ENCODE measurements around the gene DEK.
"Not testable (repeated sequence)": the region's sequence is repeated elsewhere in the genome, so short reads cannot be mapped to it uniquely, and the experiment has no call there.

The DEK gene

GRCh38 chr6:18192026-18192425 is 72.3 kb downstream of the DEK start:
- no peak for DNase-seq

- no peak for DNase-seq
Observed at GRCh38 chr6:18189196-18189595, 75.1 kb downstream of the DEK start.

- no peak for DNase-seq
Observed at GRCh38 chr6:18187701-18188100, 76.6 kb downstream of the DEK start.

- DNase-seq, result no peak
Observed at GRCh38 chr6:18186540-18187250, 77.6 kb downstream of the DEK start.

- no peak for DNase-seq
Observed at GRCh38 chr6:18186033-18186432, 78.3 kb downstream of the DEK start.

- DNase-seq, result no peak
Observed at GRCh38 chr6:18185624-18186023, 78.7 kb downstream of the DEK start.

- no peak for DNase-seq
Observed at GRCh38 chr6:18183766-18184165, 80.6 kb downstream of the DEK start.

- no peak for DNase-seq
Observed at GRCh38 chr6:18182568-18182967, 81.8 kb downstream of the DEK start.

GRCh38 chr6:18179770-18180356 is 84.5 kb downstream of the DEK start:
- no peak for DNase-seq

- DNase-seq, result no peak
Observed at GRCh38 chr6:18178960-18179615, 85.2 kb downstream of the DEK start.

GRCh38 chr6:18177286-18177965 is 86.9 kb downstream of the DEK start:
- no peak for DNase-seq

- DNase-seq, result not testable (repeated sequence)
Observed at GRCh38 chr6:18176198-18176597, 88.1 kb downstream of the DEK start.
